Ishikawa (cell line): ENCODE measurements around the gene SATB1.

Experiments
- CREB1 ChIP-seq: IDR thresholded peaks from 2 replicates; pipeline ENCODE4 v1.6.1; 2012; ENCODE audit warnings: low read depth
- EGR1 ChIP-seq: IDR thresholded peaks from 2 replicates; pipeline ENCODE4 v1.6.1; 2012
- TF ChIP-seq, protein P1 (sequence below): IDR thresholded peaks from 2 replicates; pipeline ENCODE4 v1.6.1; 2012; ENCODE audit warnings: low read depth, mild to moderate bottlenecking

GRCh38 chr3:18351823-18352744 is 73.1 kb downstream of the SATB1 start:
- TF ChIP-seq, protein P1, sequence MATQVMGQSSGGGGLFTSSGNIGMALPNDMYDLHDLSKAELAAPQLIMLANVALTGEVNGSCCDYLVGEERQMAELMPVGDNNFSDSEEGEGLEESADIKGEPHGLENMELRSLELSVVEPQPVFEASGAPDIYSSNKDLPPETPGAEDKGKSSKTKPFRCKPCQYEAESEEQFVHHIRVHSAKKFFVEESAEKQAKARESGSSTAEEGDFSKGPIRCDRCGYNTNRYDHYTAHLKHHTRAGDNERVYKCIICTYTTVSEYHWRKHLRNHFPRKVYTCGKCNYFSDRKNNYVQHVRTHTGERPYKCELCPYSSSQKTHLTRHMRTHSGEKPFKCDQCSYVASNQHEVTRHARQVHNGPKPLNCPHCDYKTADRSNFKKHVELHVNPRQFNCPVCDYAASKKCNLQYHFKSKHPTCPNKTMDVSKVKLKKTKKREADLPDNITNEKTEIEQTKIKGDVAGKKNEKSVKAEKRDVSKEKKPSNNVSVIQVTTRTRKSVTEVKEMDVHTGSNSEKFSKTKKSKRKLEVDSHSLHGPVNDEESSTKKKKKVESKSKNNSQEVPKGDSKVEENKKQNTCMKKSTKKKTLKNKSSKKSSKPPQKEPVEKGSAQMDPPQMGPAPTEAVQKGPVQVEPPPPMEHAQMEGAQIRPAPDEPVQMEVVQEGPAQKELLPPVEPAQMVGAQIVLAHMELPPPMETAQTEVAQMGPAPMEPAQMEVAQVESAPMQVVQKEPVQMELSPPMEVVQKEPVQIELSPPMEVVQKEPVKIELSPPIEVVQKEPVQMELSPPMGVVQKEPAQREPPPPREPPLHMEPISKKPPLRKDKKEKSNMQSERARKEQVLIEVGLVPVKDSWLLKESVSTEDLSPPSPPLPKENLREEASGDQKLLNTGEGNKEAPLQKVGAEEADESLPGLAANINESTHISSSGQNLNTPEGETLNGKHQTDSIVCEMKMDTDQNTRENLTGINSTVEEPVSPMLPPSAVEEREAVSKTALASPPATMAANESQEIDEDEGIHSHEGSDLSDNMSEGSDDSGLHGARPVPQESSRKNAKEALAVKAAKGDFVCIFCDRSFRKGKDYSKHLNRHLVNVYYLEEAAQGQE = no peak
- TF ChIP-seq EGR1 (no peak), CREB1 (no peak)
